Panc1 (cell line): ENCODE data around the gene PIM2. TPM values are rescaled to one million over a fixed set of nuclear protein-coding genes. Genes with fewer than 3 reads are reported as not detected.

Experiments
- ATAC-seq: fragments of 200-7000 bp; cut with Tn5 transposase; 2 replicates; pipeline ENCODE4 v1.9.1; 2020; ENCODE audit warnings: mild to moderate bottlenecking, moderate library complexity
- BruUV-seq: library from RNA; stranded (reverse); fragments of 400-500 nt; replicated peaks from 2 replicates; lab custom pipeline; 2021; lab: Mats Ljungman, UMichigan
- CTCF ChIA-PET: fragments of 300-600 bp; sonication (Branson Sonifier 250); formaldehyde crosslinking; loops from one replicate; lab custom pipeline; 2022; ENCODE audit warnings: antibody characterized with exemption; lab: Charles Lee
- POLR2A ChIA-PET: fragments of 300-600 bp; sonication (Branson Sonifier 250); formaldehyde crosslinking; loops from one replicate; lab custom pipeline; 2022; ENCODE audit warnings: antibody characterized with exemption; lab: Charles Lee
- DNase-seq: peaks from one replicate; pipeline ENCODE4 v3.0.0-alpha.2; 2010; ENCODE audit warnings: low read depth, low spot score
- H3K27ac ChIP-seq: 2 replicates; pipeline ENCODE4 v1.5.1; 2011; ENCODE audit warnings: mild to moderate bottlenecking, low read length, inconsistent platforms
- H3K27me3 ChIP-seq: fragments of 200-500 bp; sonication (Bioruptor generic); 2 replicates; pipeline ENCODE4 v1.6.0; 2014; ENCODE audit warnings: low read length, inconsistent platforms; ENCODE audit not compliant: control insufficient read depth, insufficient read depth
- H3K36me3 ChIP-seq: fragments of 200-500 bp; sonication (Bioruptor generic); 2 replicates; pipeline ENCODE4 v1.5.1; 2014; ENCODE audit warnings: inconsistent platforms, mild to moderate bottlenecking, low read length, moderate library complexity; ENCODE audit not compliant: control insufficient read depth, insufficient read depth
- H3K4me1 ChIP-seq: 2 replicates; pipeline ENCODE4 v1.5.1; 2011; ENCODE audit warnings: inconsistent platforms, mild to moderate bottlenecking, low read length, moderate library complexity; ENCODE audit not compliant: control insufficient read depth, insufficient read depth
- H3K4me3 ChIP-seq, 2 experiments: 2 replicates each; pipeline ENCODE4 v1.5.1; 2011 to 2012; ENCODE audit warnings: low read depth in 2 of 2, low read length in 2 of 2, mild to moderate bottlenecking in 2 of 2, inconsistent platforms in 1 of 2, moderate library complexity in 1 of 2
- H3K9me3 ChIP-seq: fragments of 200-500 bp; sonication (Bioruptor generic); 2 replicates; pipeline ENCODE4 v1.5.1; 2014; ENCODE audit warnings: low read depth, mild to moderate bottlenecking, inconsistent platforms, low read length, moderate library complexity; ENCODE audit not compliant: control insufficient read depth, insufficient read depth
- CTCF ChIP-seq: fragments of 450-650 bp; IDR thresholded peaks from 2 replicates; pipeline ENCODE4 v1.5.1; 2017; ENCODE audit warnings: mild to moderate bottlenecking
- POLR2AphosphoS5 ChIP-seq: IDR thresholded peaks from 2 replicates; pipeline ENCODE4 v1.6.1; 2012; ENCODE audit warnings: mild to moderate bottlenecking, low read depth, low read length, moderate library complexity
- REST ChIP-seq, 2 experiments: IDR thresholded peaks; 2 replicates each; pipeline ENCODE4 v1.6.1; 2011 to 2012; ENCODE audit warnings: low read depth in 2 of 2, control low read depth in 1 of 2, low read length in 1 of 2, mild to moderate bottlenecking in 1 of 2, moderate library complexity in 1 of 2; ENCODE audit not compliant: insufficient read depth in 1 of 2
- SIN3A ChIP-seq: IDR thresholded peaks from 2 replicates; pipeline ENCODE4 v1.6.1; 2012; ENCODE audit warnings: low read depth, mild to moderate bottlenecking, low read length, moderate library complexity, borderline replicate concordance; ENCODE audit not compliant: insufficient read depth
- TCF7L2 ChIP-seq: IDR thresholded peaks from 2 replicates; pipeline ENCODE4 v1.6.1; 2011; ENCODE audit warnings: mild to moderate bottlenecking, low read depth, low read length, inconsistent platforms
- in situ Hi-C: cut with HindIII; loops from 2 replicates; pipeline ENCODE4 v1.10.0; 2016; ENCODE audit warnings: low sequenced_read_pairs, low pct_unique_long_range_greater_than_20kb
- intact Hi-C: fragments of 100-400 bp; cut with micrococcal nuclease; formaldehyde crosslinking; loops from one replicate; pipeline ENCODE4 v1.10.0; 2022; ENCODE audit not compliant: unreplicated experiment
- total RNA-seq: library from RNA; stranded (reverse); gene quantifications from one replicate; pipeline ENCODE4 v1.2.1, GENCODE V29; 2021; ENCODE audit not compliant: unreplicated experiment

The PIM2 gene
- total RNA-seq, 1 experiment from 2014 or later, result 52.6 TPM

- TF ChIP-seq TCF7L2 (no peak), POLR2AphosphoS5 (no peak), CTCF (no peak), REST (IDR thresholded peaks at IDR 0.05; ENCODE audit: insufficient read depth in 1 of 2, low read depth in 2 of 2, low read length in 1 of 2) (no peak), SIN3A (no peak)
- intact Hi-C loops, result no loop called here
- in situ Hi-C loops, result no loop called here
- ChIA-PET CTCF (no interaction called here), POLR2A (no interaction called here)
- Histone ChIP-seq H3K27me3 (no peaks in the 10 kb centered on the region), H3K4me3 (no peak overlapping the region), H3K27ac (no peak overlapping the region), H3K4me1 (no peaks in the 10 kb centered on the region), H3K36me3 (no peaks in the 10 kb centered on the region), H3K9me3 (no peaks in the 10 kb centered on the region)
- BruUV-seq, result no TSS peak
- ATAC-seq, result no peak
- DNase-seq, result no peak
These were observed 48.2 kb upstream of the PIM2 start for GRCh38 chrX:48966796-48967579.

- no peak for ATAC-seq
These were observed 47.1 kb upstream of the PIM2 start for GRCh38 chrX:48965959-48966358.

More at GRCh38 chrX:48965959-48966358, 47.1 kb upstream of the PIM2 start:
- CTCF ChIA-PET, result no interaction called here
- H3K4me3 ChIP-seq, result no peak overlapping the region
- DNase-seq, result no peak
- H3K27ac ChIP-seq, result no peak overlapping the region
- POLR2A ChIA-PET, result interaction anchor here (0.6 kb wide), 1 partner anchor 129 kb away, joined by 3 read pairs; no protein-coding TSS in a partner anchor
- no peaks in the 10 kb centered on the region for H3K4me1 ChIP-seq
- H3K36me3 ChIP-seq, result no peaks in the 10 kb centered on the region
- intact Hi-C loops, result no loop called here
- H3K9me3 ChIP-seq, result no peaks in the 10 kb centered on the region
- no peaks in the 10 kb centered on the region for H3K27me3 ChIP-seq
- in situ Hi-C loops, result no loop called here
- no TSS peak for BruUV-seq
- no peak for TF ChIP-seq SIN3A
- no peak for TF ChIP-seq REST (IDR thresholded peaks at IDR 0.05; ENCODE audit: insufficient read depth in 1 of 2, low read depth in 2 of 2, low read length in 1 of 2)
- no peak for TF ChIP-seq CTCF
- no peak for TF ChIP-seq TCF7L2
- no peak for TF ChIP-seq POLR2AphosphoS5
